Right hindlimb (tissue), 1 donor: ENCODE measurements around the gene NXN.
"Not testable (repeated sequence)": the region's sequence is repeated elsewhere in the genome, so short reads cannot be mapped to it uniquely, and the experiment has no call there.

Experiments used
- DNase-seq: peaks from one replicate; pipeline ENCODE4 v3.0.0-alpha.2; 2018

NXN gene

DNA sequence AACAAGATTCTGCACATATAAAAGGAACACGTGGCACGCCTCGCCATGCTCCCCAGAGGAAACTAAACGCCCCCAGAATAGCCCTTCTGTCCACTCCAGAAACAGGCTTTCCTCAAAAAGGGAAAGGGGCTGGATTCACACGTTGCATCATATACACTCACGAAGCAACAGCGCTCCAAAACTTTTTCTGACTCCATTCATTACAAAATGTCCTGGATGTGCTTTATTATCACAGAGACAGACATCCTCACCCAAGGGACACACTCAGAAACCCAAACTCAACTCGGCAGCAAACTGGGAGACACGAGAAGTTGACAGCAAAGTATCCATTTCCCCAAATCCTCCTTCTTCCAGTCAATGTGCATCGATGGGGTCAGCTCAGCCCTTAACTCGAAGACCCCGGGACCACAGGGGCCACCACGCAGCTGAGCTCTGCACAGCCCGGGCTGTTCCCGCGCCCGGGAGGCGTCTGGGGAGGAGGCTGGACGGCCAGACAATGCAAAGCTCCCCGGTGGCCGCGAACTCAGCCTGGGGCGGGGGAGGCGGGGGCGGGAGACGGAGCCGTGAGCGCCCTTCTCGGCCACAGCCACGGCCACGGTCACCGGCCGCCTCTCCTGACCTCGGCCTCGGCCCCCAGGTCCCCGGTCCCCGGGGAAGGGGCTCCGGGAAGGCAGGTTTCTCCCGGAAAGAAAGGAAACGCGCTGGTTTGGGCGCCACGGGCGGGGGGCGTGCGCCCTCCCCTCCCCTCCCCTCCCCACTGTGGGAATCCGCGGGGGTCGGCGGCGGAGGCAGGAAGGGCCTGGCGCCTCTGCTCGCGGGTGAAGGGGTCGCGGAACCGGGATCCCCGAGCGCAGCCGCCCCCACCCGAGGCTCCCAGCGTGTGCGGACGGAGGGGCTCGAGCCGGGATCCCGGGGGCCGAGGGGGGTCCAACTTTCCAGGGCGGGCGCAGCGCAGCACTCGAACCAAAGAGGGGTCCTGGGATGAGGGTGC lies 1.2 kb downstream of the NXN start:
- DNase-seq, result peak; percentile 60

- DNase-seq, result no peak
Observed at GRCh38 chr17:977166-977565, 2.4 kb downstream of the NXN start.

- no peak for DNase-seq
Observed at GRCh38 chr17:976312-976711, 3.3 kb downstream of the NXN start.

GRCh38 chr17:975371-975915 lies 4.1 kb downstream of the NXN start:
- no peak for DNase-seq

DNA sequence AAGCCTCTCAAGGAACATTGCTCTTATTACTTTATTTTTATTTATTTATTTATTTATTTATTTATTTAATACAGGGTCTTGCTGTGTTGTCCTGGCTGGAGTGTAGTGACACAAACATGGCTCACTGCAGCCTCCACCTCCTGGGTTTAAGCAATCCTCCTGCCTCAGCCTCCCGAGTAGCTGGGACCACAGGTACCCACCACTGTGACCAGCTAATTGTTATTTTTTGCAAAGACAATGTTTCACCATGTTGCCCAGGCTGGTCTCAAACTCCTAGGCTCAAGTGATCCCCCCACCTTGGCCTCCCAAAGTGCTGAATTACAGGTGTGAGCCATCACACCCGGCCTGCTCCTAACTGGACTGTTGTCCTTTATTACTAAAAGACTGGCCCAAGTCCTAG lies 4.8 kb downstream of the NXN start:
- DNase-seq, result not testable (repeated sequence)

DNA sequence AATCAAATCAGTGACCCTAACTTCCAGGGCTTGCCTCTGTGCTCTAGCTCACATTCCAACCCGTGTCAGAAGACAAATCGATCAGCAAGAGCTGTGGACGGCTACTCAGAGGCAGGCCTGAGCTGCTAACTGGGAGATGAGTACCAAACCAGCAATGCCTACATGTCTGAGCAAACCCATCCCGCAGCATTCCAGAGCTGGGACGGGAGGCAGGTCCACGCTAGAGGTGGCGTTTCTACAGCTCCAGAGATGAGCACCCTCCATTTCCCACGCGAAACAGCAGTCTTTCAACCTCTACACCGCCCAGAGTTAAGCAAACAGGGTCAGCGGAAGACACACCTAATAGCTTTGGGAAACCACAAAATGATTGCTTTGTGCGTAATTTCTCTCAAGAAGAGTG lies 6.5 kb downstream of the NXN start:
- no peak for DNase-seq

- not testable (repeated sequence) for DNase-seq
Observed at GRCh38 chr17:971861-972260, 7.7 kb downstream of the NXN start.

DNA sequence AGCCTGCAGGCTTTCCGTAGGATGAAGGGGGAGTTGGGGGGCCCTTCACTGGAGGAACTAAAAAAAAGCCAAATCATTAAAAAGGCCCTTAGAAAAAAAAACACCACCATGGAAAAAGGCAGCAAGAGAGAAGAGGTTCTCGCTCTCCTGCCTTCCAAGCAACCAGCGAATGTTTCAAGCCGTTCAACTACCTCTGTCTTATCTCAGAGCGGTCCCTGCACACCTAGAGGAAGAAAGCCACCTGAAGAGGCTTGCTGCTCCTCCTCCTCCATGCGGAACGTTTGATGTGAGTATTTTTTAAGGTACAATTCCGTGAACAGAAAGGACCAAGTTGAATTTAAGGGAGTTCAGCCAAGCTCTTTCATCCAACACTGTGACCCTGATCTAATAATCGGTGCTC lies 9.2 kb downstream of the NXN start:
- DNase-seq, result no peak

GRCh38 chr17:969811-970355 lies 9.7 kb downstream of the NXN start:
- peak; percentile 76 for DNase-seq

- DNase-seq, result peak; percentile 71
Observed at GRCh38 chr17:968812-969730, 10.5 kb downstream of the NXN start.

DNA sequence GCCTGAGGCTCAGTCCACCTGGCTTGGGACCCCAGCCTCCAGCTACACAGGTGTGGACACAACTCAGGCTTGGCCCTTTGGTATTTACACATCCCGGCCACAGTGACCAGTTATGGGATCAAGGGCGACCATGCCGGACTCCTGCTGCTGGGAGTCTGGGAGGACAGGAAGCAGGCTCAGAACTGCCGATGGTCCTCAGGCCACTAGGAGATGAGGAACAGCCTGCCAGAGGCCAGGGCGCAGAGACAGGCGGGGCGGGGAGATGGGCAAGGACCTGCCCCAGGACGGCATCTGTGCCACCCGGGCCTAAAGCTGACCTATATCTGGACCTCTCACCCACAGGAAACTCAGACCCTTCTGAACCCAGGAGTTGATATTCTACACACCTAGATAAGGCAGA lies 12.5 kb downstream of the NXN start:
- DNase-seq, result no peak

GRCh38 chr17:965311-965989 lies 14.1 kb downstream of the NXN start:
- no peak for DNase-seq

DNA sequence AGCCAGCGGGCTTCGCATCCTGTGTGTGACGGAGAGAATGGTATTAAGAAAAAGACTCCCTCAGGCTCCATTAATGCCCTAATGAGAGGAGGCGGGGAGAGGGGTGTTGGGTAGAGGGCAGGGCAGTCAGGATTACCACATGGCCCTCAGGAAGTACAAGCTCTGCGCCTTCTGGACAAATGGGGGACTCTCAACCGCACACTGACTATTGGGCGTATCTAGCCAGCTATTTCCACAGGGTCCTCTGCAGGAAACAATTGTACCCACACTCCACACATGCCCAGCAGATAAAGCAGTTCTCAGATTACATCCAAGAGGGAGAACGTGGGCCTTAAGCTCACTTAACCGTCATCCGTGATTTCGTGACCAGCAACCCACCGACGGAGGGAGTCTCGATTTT lies 14.7 kb downstream of the NXN start:
- no peak for DNase-seq

DNA sequence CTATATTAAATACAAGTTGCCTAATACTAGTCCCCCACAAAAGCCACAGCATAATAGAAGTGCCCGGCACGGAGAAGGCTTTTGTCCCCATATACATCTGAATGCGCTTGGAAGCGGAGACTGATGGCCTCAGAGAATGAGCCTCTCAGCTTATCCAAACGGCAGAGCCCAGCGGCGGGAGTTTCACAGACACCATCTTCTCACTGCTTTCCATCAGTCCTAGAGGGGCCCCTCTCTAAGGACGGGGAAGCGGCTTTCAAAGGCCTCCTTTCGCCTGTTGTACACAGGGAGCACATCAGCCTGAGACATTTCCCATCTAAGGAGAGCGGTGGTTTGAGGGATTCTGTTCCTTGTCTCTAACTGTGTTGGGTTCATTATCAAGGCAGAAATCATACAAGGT lies 16.9 kb downstream of the NXN start:
- DNase-seq, result no peak

DNA sequence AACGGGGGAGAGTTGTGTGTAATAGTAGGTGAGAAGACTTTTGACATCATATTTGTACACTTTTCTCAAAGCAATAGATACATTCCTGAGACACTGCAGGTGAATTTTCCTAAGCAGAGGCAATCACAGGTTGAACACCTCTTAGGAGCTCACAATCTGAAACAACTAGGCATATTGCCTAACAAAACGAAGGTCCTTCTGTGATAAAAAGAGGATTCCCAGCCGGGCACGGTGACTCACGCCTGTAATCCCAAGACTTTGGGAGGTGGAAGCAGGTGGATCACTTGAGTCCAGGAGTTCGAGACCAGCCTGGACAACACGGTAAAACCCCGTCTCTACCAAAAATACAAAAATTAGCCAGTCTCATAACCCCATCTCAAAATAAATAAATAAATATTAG lies 17.4 kb downstream of the NXN start:
- DNase-seq, result no peak

GRCh38 chr17:958712-959451 lies 20.7 kb downstream of the NXN start:
- DNase-seq, result no peak

GRCh38 chr17:957856-958421 lies 21.6 kb downstream of the NXN start:
- DNase-seq, result no peak

DNA sequence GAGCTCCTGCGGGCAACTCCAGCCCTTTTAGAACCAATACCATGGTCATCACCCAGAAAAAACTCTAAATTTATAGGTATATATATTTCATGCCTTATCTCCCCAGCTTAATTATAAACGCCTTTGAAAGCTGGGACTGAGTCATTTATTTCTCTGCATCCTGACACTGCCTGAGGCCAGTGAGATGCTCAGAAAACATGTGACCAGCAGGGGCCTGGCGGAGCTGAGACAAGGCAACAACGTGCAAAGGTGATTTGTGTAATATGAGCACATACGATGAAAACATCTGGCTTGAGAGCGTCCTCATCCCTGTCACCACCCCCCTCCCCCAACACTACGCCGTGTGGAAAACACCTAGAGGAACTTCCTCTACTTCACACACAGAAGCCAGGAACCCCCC lies 22.7 kb downstream of the NXN start:
- no peak for DNase-seq

DNA sequence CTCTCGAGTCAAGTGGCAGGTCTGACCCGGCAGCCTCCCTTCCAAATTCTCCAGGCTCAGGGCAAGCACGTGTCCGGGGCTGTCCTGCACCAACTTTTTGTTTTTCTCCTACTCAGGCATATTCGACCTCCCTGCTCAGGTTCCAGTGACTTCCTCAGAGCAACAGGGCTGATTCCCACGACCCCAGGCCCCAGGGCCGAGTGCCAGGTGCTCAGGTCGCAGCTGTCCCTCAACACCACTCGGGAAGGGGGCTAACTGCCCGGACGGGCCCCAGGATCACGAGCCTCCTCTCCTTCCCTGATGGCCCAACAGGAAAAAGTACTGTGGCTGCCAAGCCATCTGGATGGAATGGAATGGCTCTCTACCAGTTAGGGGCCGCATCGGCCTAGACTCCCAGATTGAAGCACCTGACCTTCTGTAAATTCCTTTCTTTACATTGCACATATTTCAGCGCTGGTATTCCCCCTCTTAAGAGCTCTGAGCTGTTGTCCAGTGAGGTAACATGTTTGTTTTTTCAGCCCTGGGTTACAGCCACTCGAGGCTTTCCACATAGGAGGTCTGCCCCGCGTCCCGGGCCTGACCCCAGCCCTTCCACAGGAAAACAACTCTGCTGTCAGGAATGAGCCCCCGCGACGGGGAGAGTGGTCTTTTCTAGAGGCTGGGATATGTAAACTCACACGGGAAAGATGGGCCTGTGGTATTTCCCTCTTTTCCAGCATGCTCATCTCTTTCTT lies 25.0 kb downstream of the NXN start:
- DNase-seq, result peak; percentile 78

GRCh38 chr17:953767-954166 lies 25.8 kb downstream of the NXN start:
- DNase-seq, result no peak

GRCh38 chr17:952592-952991 lies 27.0 kb downstream of the NXN start:
- DNase-seq, result not testable (repeated sequence)
